K562 (cell line): ENCODE measurements around the gene RGS19. TPM values are rescaled to one million over a fixed set of nuclear protein-coding genes. Genes with fewer than 3 reads are reported as not detected.

Experiments used
- CCNT2 ChIP-seq: IDR thresholded peaks from 2 replicates; pipeline ENCODE4 v1.6.1; 2011; ENCODE audit warnings: borderline replicate concordance, low read depth, mild to moderate bottlenecking, moderate library complexity, mixed read lengths, low read length; ENCODE audit not compliant: insufficient read length; ENCODE audit errors: extremely low read depth
- ELK3 ChIP-seq: fragments of 450-650 bp; formaldehyde crosslinking; IDR thresholded peaks from 2 replicates; pipeline ENCODE4 v1.4.0; 2020; ENCODE audit warnings: mild to moderate bottlenecking
- GTF2F1 ChIP-seq: IDR thresholded peaks from 2 replicates; pipeline ENCODE4 v1.6.1; 2011; ENCODE audit warnings: low read depth, low read length, improper control_type of control experiment
- HMG20B ChIP-seq: fragments of 250-450 bp; sonication (Bioruptor Pico); IDR thresholded peaks from 2 replicates; pipeline ENCODE4 v1.5.0; 2021; ENCODE audit warnings: mild to moderate bottlenecking
- HMGN3 ChIP-seq: IDR thresholded peaks from 2 replicates; pipeline ENCODE4 v1.6.1; 2011; ENCODE audit warnings: borderline replicate concordance, low read depth, mild to moderate bottlenecking, mixed read lengths, low read length; ENCODE audit not compliant: insufficient read length; ENCODE audit errors: extremely low read depth
- HNRNPK ChIP-seq: fragments of 200-400 bp; formaldehyde crosslinking; IDR thresholded peaks from one replicate; pipeline ENCODE4 v1.6.1; 2018; ENCODE audit warnings: mild to moderate bottlenecking, low read depth, low read length; ENCODE audit not compliant: poor library complexity, severe bottlenecking
- MXD1 ChIP-seq: fragments of 250-450 bp; sonication (Bioruptor Pico); IDR thresholded peaks from 2 replicates; pipeline ENCODE4 v1.8.0; 2021; ENCODE audit warnings: borderline replicate concordance, mild to moderate bottlenecking, moderate library complexity; ENCODE audit not compliant: poor library complexity, severe bottlenecking
- NKRF ChIP-seq: fragments of 450-650 bp; IDR thresholded peaks from 2 replicates; pipeline ENCODE4 v1.6.1; 2016; ENCODE audit warnings: borderline replicate concordance
- NR2F6 ChIP-seq: fragments of 450-650 bp; formaldehyde crosslinking; IDR thresholded peaks from 2 replicates; pipeline ENCODE4 v1.4.0; 2020; ENCODE audit warnings: mild to moderate bottlenecking
- NR3C1 ChIP-seq: sonication (generic); formaldehyde crosslinking; IDR thresholded peaks from 2 replicates; pipeline ENCODE4 v1.8.1; 2022; ENCODE audit warnings: missing genetic modification reagents
- PRMT5 ChIP-seq: sonication (generic); formaldehyde crosslinking; IDR thresholded peaks from 2 replicates; pipeline ENCODE4 v1.5.0; 2020; ENCODE audit warnings: missing genetic modification reagents
- RFX5 ChIP-seq: IDR thresholded peaks from 2 replicates; pipeline ENCODE4 v1.6.1; 2011; ENCODE audit warnings: low read depth, mild to moderate bottlenecking, improper control_type of control experiment, low read length
- WHSC1 ChIP-seq: IDR thresholded peaks from one replicate; pipeline ENCODE4 v1.6.1; 2012; ENCODE audit warnings: low read length, control low read depth, inconsistent platforms
- ZNF407 ChIP-seq: fragments of 450-650 bp; IDR thresholded peaks from 2 replicates; pipeline ENCODE4 v1.6.1; 2016; ENCODE audit warnings: low read depth
- ZNF77 ChIP-seq: fragments of 250-450 bp; sonication (Bioruptor Pico); IDR thresholded peaks from 2 replicates; pipeline ENCODE4 v1.5.0; 2020
- ZNF778 ChIP-seq: fragments of 450-650 bp; formaldehyde crosslinking; IDR thresholded peaks from 2 replicates; pipeline ENCODE4 v1.4.0; 2020; ENCODE audit warnings: mild to moderate bottlenecking, moderate library complexity
- polyA plus RNA-seq, 8 experiments: library from polyadenylated mRNA; depleted of rRNA in 4 of 8; stranded (reverse) in 5 of 8; unstranded in 3 of 8; fragments of >200 nt; fragmentation: Nextera tagmentation in 2 of 8; fragmentation: Illumina TruSeq in 1 of 8; extraction: Ambion mirVana in 2 of 8; extraction: Trizol in 1 of 8; gene quantifications; 2 replicates each; pipeline versions ENCODE4 v1.2.1 to v1.2.3, GENCODE V29; 2011 to 2014; ENCODE audit warnings: inconsistent platforms in 1 of 8, missing spikeins in 1 of 8
- total RNA-seq, 7 experiments: library from RNA; depleted of rRNA in 6 of 7; stranded (reverse); fragments of >200 nt in 6 of 7; fragmentation: Illumina TruSeq in 2 of 7; extraction: Trizol in 2 of 7; gene quantifications; 2 replicates each; pipeline versions ENCODE4 v1.2.1 to v1.2.3, GENCODE V29; 2011 to 2021; ENCODE audit warnings: low replicate concordance in 1 of 7

The RGS19 gene
- total and polyA plus RNA-seq, 9 of the 15 experiments (the other 6 are each of a cell fraction or from before 2014, with no cell fraction given) = 0.41 to 23.7 (median 14.6) TPM

GRCh38 chr20:64055893-64056638 lies 23.3 kb downstream of the RGS19 start (continued):
- TF ChIP-seq ZNF407 (no peak), ZNF77 (CRISPR knock-in tag) (no peak), NKRF (no peak), HNRNPK (no peak), HMG20B (CRISPR knock-in tag) (no peak), ELK3 (CRISPR knock-in tag) (no peak), CCNT2 (no peak), PRMT5 (CRISPR knock-in tag) (no peak), GTF2F1 (no peak), WHSC1 (no peak), NR3C1 (CRISPR knock-in tag) (no peak), RFX5 (no peak), HMGN3 (peak; percentile 29), MXD1 (no peak), NR2F6 (CRISPR knock-in tag) (no peak), ZNF778 (CRISPR knock-in tag) (no peak)
